ENCODE results near the gene SEMA6A. TPM values are rescaled to one million over a fixed set of nuclear protein-coding genes. Genes with fewer than 3 reads are reported as not detected.

The SEMA6A gene
- total RNA-seq, 1 experiment from 2014 or later = 406 TPM

GRCh38 chr5:116525674-116526073 lies 48.9 kb downstream of the SEMA6A start (continued):
- TF ChIP-seq ZNF423 (CRISPR knock-in tag; IDR thresholded peaks at IDR 0.05) (no peak), ZNF219 (CRISPR knock-in tag; IDR thresholded peaks at IDR 0.05; ENCODE audit: borderline replicate concordance) (no peak), USF1 (CRISPR knock-in tag; IDR thresholded peaks at IDR 0.05) (no peak), NFATC4 (CRISPR knock-in tag; IDR thresholded peaks at IDR 0.05) (no peak)

- H3K27ac Mint-ChIP-seq = peak overlapping the region; percentile 45; the same call in 1 of the 2 replicates
- CTCF ChIA-PET = no interaction called here
- DNase-seq (ENCODE audit: low spot score) (no peak), ATAC-seq (no peak)
- no peaks in the 10 kb centered on the region; the same call in 1 of the 2 replicates for H3K36me3 Mint-ChIP-seq
- POLR2A ChIA-PET = no interaction called here
- H3K4me3 Mint-ChIP-seq = no peak overlapping the region
- H3K4me1 Mint-ChIP-seq = peaks cover 99% of the 10 kb centered on the region
- no peak for TF ChIP-seq ATF3 (CRISPR knock-in tag; conservative IDR thresholded peaks at IDR 0.05)
- no peaks in the 10 kb centered on the region for H3K9me3 Mint-ChIP-seq
- H3K27me3 Mint-ChIP-seq (ENCODE audit: low read depth) = no peaks in the 10 kb centered on the region
These were observed 49.7 kb downstream of the SEMA6A start for GRCh38 chr5:116524966-116525365.

GRCh38 chr5:116524051-116524904 lies 50.3 kb downstream of the SEMA6A start:
- H3K4me3 Mint-ChIP-seq = no peak overlapping the region

More at GRCh38 chr5:116524051-116524904, 50.3 kb downstream of the SEMA6A start:
- ATAC-seq (no peak), DNase-seq (ENCODE audit: low spot score) (no peak)
- Mint-ChIP-seq H3K9me3 (no peaks in the 10 kb centered on the region), H3K4me1 (peaks cover 99% of the 10 kb centered on the region), H3K27me3 (ENCODE audit: low read depth) (no peaks in the 10 kb centered on the region), H3K36me3 (no peaks in the 10 kb centered on the region; the same call in 1 of the 2 replicates), H3K27ac (peak overlapping the region; percentile 45)
- no peak for TF ChIP-seq CDX4 (CRISPR knock-in tag; IDR thresholded peaks at IDR 0.05; ENCODE audit: borderline replicate concordance)
- TF ChIP-seq ATF6 (CRISPR knock-in tag; IDR thresholded peaks at IDR 0.05) = no peak
- TF ChIP-seq RELA (CRISPR knock-in tag; IDR thresholded peaks at IDR 0.05; ENCODE audit: borderline replicate concordance) = no peak
- TF ChIP-seq ZNF416 (CRISPR knock-in tag; IDR thresholded peaks at IDR 0.05) = no peak
- no peak for TF ChIP-seq ZNF512 (CRISPR knock-in tag; IDR thresholded peaks at IDR 0.05; ENCODE audit: borderline replicate concordance)
- no peak for TF ChIP-seq SP1 (CRISPR knock-in tag; conservative IDR thresholded peaks at IDR 0.05)
- TF ChIP-seq GABPB1 (CRISPR knock-in tag; IDR thresholded peaks at IDR 0.05) = no peak
- TF ChIP-seq KAT7 (CRISPR knock-in tag; IDR thresholded peaks at IDR 0.05; ENCODE audit: borderline replicate concordance) = no peak
- TF ChIP-seq JUN (CRISPR knock-in tag; IDR thresholded peaks at IDR 0.05) = no peak
- TF ChIP-seq ZNF219 (CRISPR knock-in tag; IDR thresholded peaks at IDR 0.05; ENCODE audit: borderline replicate concordance) = no peak
- no peak for TF ChIP-seq PRRX2 (CRISPR knock-in tag; IDR thresholded peaks at IDR 0.05)
- no peak for TF ChIP-seq CREB1 (CRISPR knock-in tag; IDR thresholded peaks at IDR 0.05)
- no peak for TF ChIP-seq ZNF423 (CRISPR knock-in tag; IDR thresholded peaks at IDR 0.05)
- no peak for TF ChIP-seq NFATC4 (CRISPR knock-in tag; IDR thresholded peaks at IDR 0.05)
- no peak for TF ChIP-seq NR1H2 (CRISPR knock-in tag; IDR thresholded peaks at IDR 0.05)
- TF ChIP-seq AFF4 (CRISPR knock-in tag; IDR thresholded peaks at IDR 0.05; ENCODE audit: borderline replicate concordance) = no peak
- POLR2A ChIA-PET = no interaction called here
- CTCF ChIA-PET = interaction anchor here (0.7 kb wide), 1 partner anchor 340 kb away, joined by 4 read pairs; no protein-coding TSS in a partner anchor
